ENCODE measurements around the gene PPFIBP2. TPM values are rescaled to one million over a fixed set of nuclear protein-coding genes. Genes with fewer than 3 reads are reported as not detected.
A peak's percentile ranks its signal among the peaks of the same experiment; 100 is the strongest.
"Not testable (repeated sequence)": the region's sequence is repeated elsewhere in the genome, so short reads cannot be mapped to it uniquely, and the experiment has no call there.

The PPFIBP2 gene
- polyA plus RNA-seq, 4 donors, result 44.6 to 73.6 (median 48.5) TPM

DNA sequence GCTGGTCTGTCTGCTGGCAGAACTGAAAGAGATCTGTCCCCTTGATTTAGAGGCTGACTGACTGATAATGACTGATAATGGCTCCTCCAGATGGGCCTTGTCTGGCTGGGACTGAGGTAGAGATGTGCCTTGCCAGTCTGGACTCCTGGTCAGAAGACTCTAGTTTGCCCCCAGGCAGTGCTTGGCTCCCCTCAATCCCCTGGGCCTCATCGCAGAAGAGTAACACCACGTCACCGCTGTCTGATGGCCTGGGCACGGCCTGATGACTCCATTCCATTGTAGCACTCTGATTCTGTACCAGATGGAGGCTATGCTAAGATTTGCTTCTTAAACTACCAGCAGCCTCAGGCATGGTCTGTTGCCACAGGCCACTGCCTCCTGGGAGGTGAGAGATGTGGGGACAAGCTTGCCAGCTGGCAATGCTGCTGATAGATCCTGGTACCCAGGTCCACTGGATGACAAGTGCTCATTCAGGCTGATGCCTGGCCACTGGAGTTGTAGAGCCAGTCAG is 140.5 kb downstream of the PPFIBP2 start:
- DNase-seq (ENCODE audit: low read depth in 4 of 4, low spot score in 3 of 4), result no peak

DNA sequence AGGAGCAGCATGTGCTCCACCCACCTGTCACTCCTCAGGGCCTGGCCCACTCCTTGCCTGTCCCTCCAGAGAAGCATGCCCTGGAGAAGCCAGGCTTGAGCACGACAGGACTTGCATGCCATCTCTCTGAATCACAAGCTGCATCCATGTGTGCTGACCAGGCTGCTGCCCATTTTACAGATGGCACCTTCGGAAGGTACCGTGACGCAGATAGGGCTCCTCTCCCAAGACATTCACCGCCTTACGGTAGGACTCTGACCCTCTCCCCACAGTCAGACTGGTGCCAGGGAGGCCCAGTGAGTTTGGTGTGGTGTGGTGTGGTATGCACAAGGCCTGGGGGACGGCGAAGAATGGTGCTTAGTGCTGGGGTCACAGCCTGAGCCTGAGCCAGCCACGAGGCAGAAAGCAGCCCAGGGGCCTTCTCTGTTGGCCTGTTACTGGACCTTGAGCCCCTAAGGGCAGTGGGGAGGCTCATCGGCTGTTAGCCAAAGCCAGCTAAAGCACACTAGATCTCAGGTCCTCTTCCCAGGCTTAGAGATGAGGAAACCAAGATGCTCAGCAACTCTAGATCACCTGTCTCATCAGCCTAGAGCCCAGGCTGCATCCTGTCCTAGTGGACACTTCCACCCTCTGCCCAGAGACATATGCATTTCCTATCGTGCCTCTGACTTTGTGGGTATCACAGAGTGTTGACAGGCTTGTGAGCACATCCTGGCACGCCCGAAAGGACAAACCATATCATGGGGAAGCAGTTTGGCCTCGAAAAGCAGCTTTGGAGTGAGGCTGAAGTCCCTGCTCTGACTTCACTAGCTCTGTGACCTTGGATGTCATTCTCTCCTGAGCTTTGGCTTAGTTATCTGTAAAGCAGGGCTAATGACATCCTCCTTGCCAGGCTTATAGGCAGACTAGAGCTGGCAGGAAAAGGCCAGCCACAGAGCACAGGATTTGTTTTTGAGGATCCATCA is 141.7 kb downstream of the PPFIBP2 start:
- DNase-seq (ENCODE audit: low read depth in 4 of 4, low spot score in 3 of 4), result no peak

DNA sequence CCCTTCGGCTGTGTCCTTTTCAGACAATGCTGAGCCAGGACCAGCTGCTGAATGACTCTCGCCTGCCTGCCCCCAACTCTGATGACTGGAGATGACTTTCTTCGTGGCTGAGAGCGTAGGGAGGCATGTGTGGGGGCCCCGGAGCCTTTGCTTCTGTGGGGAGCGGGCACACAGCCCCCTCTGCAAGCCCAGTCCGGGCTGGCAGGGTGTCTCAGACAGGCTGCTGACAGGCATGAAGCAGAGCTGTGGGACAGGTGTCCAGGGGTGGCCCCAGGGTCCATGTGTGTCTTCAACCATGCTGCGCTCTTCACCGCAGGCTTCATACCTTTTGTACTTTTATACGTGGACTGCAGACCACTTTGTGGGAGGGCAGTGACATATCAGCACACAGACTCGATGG is 142.9 kb downstream of the PPFIBP2 start:
- DNase-seq (ENCODE audit: low read depth in 4 of 4, low spot score in 3 of 4), result no peak

DNA sequence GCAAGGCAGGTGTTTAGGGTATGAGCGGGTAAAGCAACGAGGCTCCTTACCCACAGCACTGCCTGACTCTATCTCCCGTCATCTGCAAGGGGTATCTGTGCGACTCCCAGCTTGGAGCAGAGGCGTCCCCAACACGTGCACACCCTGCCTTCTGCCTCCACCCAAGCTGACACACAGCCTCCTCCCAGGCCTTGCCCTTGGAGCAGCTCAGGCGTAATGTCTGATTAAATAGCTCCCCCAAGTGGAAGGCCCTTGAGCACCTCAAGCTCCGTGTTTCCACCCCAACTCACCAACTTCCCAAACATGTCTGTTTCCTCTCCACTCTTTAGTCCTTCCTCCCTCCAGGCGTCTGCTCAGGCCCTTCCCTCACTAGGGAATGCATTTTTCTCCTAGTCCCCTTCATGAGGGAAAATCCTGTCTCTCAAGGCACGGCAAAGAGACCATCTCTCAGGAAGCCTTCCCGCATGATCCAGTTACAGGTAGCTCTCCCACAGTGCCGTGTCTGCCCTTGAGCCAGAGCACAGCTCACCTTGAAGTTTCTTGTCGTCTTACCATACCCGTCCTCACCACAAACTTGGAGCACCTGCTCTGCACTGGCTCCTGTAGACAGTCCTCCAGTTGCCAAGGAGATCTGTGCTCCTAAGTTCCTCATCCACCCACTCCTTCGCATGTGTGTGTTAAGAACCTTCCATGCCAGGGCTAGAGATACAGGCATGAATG is 143.7 kb downstream of the PPFIBP2 start:
- DNase-seq (ENCODE audit: low read depth in 4 of 4, low spot score in 3 of 4), result peak in 1 of 4 donors; percentile 54

DNA sequence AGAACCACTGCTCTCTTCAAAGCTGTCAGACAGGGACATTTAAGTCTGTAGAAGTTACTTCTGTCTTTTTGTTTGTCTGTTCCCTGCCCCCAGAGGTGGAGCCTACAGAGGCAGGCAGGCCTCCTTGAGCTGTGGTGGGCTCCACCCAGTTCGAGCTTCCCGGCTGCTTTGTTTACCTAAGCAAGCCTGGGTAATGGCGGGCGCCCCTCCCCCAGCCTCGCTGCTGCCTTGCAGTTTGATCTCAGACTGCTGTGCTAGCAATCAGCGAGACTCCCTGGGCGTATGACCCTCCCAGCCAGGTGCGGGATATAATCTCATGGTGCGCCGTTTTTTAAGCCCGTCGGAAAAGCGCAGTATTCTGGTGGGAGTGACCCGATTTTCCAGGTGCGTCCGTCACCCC is 149.7 kb downstream of the PPFIBP2 start:
- not testable (repeated sequence) for DNase-seq (ENCODE audit: low read depth in 4 of 4, low spot score in 3 of 4)

DNA sequence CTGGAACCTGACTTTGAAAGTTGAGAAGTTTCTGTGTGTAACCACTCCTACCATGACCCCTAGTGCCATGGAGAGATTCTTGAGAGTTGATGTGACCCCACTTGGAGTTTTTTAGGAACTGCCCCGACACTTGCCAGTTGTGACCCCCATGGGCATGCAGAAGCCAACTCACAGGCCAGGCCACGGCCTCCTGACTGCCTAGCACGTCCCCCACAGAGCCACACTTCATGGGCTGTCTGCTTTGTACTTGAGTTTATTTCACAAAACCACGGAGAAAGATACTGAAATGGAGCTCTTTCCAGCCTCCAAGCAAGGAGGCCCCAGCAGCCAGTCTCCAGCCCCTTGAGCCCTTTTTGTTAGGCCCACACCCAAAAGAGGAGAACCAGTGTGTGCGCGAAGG is 151.1 kb downstream of the PPFIBP2 start:
- no peak for DNase-seq (ENCODE audit: low read depth in 4 of 4, low spot score in 3 of 4)

DNA sequence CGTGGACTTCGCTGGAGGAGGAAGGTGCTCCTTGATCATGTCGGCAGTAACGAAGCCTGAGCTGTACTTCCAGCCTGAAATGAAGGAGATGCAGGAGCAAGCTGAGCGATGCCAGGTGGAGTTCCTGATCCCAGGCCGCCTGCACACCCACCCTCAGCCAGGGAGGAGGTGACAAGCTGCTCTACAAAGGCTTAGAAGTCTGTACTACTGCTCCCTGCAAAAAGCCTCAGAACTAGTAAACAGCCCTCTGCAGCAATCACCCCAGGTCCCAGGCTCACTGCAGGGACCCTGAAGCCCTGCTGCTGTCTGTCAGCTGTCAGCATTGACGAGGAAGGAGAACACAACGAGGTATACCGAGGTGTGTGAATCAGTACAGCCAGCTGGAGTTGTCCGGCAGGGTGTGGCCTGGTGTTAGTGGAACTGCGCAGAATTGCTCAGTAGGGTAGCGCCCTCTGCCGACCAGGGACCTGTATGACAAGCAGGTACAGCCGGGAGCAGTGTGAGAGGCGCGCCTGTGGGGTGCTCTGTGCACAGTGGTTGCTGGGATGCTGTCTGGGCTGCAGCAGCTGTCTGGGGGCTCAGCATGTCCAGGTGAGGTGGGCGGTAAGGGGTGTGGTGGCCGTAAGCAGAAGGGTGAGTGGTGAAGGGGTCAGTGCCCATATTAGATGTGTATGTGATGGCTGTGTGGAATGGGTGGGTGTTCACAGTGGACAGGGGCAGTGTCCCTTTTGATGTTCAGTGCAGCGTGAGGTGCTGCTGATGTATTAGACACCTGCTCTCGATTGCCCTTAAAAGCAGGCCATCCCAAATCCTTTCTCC is 151.9 kb downstream of the PPFIBP2 start:
- peak in 2 of 4 donors; percentile 33 to 63 for DNase-seq (ENCODE audit: low read depth in 4 of 4, low spot score in 3 of 4)

DNA sequence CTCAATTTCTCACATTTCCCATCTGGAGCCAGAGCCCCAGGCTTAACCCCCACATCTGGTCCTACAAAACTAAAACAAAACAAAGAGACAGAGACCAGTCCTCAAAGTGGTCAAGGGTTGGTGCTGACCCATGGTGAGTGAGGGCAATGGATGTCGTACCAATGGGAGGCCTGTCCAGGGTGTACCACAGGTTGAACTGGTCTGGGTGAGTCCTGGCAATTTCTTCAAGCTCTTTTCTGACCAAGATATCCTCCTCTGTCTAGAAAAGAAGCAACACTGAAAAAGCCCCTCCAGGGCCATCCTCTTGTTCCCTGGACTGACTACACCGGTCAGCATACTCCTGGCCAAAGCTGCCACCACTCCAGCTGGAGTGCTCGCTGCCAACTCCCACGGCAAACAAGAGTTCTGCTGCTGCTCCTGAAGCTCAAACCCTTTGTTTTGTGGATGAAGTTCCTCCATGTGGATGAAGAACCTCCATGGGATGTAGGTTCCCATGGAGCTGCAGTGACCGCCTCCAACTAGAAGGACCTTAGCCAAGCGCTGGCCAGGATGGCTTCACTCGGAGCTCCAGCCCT is 152.6 kb downstream of the PPFIBP2 start:
- no peak for DNase-seq (ENCODE audit: low read depth in 4 of 4, low spot score in 3 of 4)

DNA sequence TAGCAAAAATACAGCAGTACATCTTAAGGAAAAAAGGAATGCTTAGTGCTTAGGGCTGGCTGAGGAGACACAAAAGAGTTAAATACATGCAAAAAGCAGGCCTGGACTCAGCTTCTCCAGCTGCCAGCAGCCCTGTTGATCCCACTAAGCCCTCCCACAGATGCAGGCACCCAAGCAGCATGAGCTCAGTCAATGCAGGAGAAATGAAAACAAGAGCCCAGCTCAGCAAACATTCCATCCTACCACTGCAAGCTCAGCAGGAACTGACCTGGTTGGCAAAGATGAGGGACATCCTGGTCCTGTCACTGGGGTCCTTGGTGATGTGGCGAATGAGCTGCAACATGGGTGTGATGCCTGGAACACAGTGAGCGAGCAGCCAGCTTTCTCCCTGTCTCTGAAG is 153.7 kb downstream of the PPFIBP2 start:
- no peak for DNase-seq (ENCODE audit: low read depth in 4 of 4, low spot score in 3 of 4)

DNA sequence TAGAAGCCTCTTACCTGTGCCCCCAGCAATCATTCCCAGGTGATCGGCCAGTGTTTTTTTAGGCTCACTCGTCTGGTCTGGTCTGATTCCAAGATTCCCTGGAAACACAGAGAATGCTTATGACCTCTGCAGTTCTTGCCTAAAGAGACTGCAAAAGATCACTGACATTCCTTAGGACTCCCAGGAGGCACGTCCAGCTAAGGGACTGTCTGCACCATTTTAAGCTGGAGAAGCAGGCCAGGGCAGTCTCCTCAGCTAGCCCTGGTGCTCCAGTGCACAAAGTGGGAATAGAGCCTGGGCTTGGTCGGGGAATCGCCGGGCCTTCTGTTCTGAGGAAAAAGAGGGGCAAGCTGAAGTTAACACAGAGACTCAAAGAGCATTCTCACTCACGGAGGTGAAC is 154.7 kb downstream of the PPFIBP2 start:
- DNase-seq (ENCODE audit: low read depth in 4 of 4, low spot score in 3 of 4), result no peak

DNA sequence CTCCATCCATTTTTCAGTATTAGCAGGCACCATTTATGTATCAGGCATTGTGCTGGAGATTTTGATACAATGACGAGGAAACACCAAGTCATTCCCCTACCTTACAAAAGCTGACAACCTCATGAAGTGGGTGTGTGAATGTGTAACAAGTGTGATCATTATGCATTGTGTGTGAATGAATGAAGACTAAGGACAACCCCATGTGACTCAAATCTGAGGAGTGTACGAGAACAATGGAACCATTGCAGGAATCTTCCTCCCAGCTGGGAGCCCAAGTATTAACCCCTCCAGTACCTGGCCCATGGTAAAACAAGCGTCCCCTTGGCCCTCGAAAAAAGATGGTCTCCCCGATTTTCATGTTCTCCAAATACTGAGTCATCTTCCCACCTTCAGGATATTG is 155.1 kb downstream of the PPFIBP2 start:
- no peak for DNase-seq (ENCODE audit: low read depth in 4 of 4, low spot score in 3 of 4)

DNA sequence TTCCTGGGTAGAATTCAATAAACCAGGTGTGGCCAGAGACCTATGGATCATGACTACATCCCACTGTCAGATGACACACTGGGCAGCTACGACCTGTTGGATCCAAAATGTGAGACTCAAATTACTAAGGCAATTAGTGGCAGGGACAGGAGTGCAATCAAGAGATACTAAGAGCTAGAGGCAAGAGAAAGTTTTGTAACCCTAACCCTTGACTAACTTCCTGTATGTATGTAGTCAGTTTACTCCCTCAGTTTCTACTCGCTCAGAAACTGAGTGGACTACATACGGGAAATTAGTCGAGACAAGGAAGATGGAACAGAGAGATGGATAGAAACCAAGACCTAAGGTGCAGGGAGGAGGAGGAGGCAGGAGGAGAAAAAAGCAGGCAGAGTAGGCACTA is 156.8 kb downstream of the PPFIBP2 start:
- DNase-seq (ENCODE audit: low read depth in 4 of 4, low spot score in 3 of 4), result no peak

DNA sequence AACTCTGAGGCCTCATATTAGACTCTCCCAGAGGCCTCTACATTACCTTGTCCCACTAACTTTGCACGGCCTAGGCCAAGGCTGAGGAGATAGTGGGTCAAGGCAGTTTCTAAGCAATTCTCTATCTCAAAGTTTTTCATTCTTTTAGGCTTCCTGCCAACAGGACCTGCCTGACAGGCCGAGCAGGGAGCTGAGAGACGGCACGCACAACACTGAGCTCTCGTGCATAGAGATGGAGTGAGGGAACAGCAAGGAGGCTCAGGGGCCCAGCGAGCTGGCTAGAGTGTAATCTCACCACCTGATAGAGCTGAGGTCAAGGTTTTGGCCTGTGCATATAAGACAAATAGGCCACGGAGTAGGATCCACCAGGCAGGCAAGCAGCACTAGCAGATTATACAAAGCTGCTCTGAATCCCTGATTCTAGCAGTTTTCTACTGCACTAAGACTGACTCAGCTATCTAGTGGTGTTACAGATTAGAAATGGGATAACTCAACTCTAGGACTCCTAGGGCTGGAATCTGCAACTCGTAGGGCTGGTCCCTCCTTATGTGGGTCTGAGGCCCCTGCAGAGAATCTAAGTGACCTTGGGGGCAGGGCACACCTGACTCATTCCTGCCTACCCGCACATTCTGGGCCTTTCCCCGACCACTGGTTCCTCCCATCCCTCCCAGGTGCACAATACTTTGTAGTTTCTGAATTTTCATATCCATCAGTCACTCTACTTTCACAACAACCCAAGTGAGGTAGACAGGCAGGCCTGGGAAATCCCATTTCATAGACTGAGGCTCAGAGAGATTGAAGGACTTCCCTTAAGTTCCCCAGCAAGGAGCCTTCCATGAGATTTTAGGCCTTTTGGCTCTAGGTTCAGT is 157.8 kb downstream of the PPFIBP2 start:
- DNase-seq (ENCODE audit: low read depth in 4 of 4, low spot score in 3 of 4), result no peak

DNA sequence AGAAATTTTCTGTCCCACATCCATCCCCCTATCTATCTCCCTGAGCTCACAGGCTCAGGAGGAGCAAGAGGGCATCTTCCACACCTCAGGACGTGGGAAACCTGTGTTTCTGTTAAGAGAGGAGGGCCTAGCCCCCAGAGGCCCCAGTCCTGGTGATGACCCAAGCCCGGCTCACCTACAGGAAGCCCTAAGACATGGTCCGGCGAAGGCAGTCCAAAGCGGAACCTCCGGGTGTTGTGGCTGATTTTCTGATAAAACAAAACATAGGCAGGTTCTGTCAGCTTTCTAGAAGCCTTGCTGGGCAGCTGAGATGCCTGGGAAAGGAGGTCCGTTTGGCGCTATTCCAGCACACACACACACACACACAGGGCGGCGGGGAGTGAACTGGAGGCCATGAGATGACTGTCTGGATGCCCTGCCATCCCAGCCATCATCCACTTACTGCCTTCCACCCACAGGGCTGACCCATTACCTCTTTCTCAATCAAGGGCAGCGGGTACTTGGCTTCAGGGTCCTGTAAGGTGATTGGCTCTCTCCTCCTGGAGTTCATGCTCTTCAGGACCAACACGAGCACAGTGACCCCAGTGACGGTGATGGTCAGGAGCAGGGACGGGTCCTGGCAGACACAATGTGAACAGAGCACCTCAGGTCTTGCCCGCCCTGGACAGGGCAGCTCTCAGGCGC is 158.6 kb downstream of the PPFIBP2 start:
- DNase-seq (ENCODE audit: low read depth in 4 of 4, low spot score in 3 of 4), result no peak

DNA sequence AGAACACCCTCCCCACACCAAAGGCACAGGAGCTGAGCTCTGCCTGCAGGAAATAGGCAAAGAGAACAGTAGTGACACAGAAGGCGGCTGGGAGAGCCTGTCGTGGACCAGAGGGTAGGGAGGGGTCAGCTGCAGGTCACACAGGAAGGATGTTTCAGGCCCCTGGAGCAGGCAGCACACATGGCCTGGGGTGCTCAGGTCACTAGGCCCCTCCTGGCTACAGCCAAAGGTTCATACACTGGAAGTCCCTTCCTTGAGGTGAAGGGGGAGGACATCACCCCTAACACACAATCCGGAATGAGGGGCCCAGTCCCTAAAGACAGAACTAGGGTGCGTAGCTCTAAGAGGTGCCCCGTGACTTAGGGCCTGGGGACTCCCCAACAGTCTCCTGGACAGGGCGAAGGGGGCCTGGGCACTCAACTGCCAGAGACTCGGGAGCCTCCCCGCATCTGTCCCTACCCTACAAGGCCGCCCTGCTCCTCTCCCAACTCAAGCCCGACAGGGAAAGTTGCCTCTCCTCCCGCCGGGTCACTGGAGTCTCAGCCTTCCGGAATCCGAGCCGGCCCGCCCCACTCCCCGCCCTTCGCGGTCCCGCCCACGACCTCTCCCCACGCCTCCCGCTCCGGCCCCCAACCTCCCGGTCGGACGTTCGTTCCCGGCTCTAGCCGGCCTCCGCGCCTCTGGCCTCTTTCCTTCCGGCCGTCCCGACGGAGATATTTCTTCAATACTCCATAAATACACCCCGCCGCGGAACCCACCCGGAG is 159.3 kb downstream of the PPFIBP2 start, which contains the start of gene CYB5R2:
Gene CYB5R2, minus strand, starts transcription at position 541 of the 764 bp plus-strand sequence. CDS start 675 bp downstream, outside the sequence.
- DNase-seq (ENCODE audit: low read depth in 4 of 4, low spot score in 3 of 4), result peak in 3 of 4 donors; percentile 31 to 65 (median 44)

DNA sequence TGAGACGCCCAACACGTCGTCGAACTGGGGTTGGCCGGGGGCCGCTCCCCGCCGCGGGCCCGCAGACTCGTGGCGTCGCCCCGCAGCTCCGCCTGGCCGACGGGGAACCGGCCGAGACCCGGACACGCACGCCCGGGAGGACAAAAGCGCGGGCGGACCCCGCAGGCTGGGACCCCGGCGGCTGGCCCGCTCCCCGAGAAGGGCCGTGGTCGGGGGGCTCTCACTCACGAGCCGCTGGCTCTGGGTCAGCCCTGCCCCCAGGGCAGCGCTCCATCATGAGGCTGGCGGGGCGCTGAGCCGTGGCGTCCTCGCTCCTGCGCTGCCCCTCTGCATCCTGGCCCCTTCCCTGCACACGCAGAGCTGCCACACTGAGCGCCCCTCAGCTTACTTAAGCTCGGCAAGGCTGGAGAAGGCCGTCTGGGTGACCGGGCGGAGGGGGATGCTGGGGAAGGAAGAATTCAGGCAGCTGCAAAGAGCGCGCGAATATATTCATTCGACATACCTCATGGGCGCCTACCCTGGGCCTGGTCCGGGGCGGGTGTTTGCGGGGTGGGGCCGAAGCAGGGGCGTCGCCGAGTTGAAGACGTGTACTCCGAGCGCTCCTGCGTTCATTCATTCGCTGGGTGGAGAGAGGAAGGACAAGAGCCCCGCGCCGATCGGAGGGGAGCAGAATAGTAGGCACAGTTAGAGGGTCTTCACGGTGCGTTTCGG is 160.1 kb downstream of the PPFIBP2 start:
- DNase-seq (ENCODE audit: low read depth in 4 of 4, low spot score in 3 of 4), result peak in 2 of 4 donors; percentile 36 to 50

DNA sequence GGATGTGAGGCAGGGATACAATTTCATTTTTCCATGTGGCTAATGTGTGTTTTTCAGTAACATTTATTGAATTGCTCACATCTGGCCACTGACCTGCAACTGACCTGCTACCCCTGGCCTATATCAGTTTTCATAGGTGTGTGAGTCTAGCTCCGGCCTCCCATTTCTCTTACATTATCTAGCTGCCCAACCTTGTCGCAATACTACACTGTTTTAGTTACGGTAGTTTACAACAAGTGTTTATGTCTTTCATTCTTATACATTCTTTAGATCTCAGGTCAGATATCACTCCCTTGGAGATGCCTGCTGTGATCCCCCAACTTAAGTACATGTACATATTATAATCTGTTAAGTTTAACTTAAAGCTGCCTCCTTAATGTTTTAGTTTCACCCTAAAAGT is 161.8 kb downstream of the PPFIBP2 start:
- no peak for DNase-seq (ENCODE audit: low read depth in 4 of 4, low spot score in 3 of 4)

Data from right renal pelvis (tissue), 4 donors.